Measurements from ENCODE around the gene HADHA.

DNA sequence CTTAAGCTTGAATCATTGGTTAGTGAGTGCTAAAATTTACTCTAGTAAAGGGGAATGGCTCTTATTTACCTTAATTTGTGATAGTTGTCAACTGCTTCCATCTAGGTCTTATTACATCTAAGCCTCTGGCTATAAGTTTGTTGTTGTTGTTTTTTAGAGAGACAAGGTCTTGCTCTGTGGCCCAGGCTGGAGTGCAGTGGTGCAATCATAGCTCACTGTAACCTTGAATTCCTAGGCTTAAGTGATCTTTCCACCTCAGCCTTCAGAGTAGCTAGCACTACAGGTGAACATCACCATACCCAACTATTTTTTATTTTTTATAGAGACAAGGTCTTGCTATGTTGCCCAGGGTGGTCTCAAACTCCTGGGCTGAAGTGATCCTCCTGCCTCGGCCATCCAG is 6.6 kb downstream of the HADHA start:
- TF ChIP-seq, protein P1, sequence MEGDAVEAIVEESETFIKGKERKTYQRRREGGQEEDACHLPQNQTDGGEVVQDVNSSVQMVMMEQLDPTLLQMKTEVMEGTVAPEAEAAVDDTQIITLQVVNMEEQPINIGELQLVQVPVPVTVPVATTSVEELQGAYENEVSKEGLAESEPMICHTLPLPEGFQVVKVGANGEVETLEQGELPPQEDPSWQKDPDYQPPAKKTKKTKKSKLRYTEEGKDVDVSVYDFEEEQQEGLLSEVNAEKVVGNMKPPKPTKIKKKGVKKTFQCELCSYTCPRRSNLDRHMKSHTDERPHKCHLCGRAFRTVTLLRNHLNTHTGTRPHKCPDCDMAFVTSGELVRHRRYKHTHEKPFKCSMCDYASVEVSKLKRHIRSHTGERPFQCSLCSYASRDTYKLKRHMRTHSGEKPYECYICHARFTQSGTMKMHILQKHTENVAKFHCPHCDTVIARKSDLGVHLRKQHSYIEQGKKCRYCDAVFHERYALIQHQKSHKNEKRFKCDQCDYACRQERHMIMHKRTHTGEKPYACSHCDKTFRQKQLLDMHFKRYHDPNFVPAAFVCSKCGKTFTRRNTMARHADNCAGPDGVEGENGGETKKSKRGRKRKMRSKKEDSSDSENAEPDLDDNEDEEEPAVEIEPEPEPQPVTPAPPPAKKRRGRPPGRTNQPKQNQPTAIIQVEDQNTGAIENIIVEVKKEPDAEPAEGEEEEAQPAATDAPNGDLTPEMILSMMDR (IDR thresholded peaks at IDR 0.05), result no peak
- no peak for TF ChIP-seq EZH2phosphoT487 (IDR thresholded peaks at IDR 0.05)
- no peak for TF ChIP-seq EZH2 (IDR thresholded peaks at IDR 0.05)
